Colonic mucosa (tissue), 4 donors: ENCODE results near the gene UNC13C. TPM values are rescaled to one million over a fixed set of nuclear protein-coding genes. Genes with fewer than 3 reads are reported as not detected.

ENCODE experiments used
- DNase-seq: peaks from one replicate; pipeline ENCODE4 v3.0.0-alpha.2; 2020
- H3K27ac ChIP-seq: fragments of 200-600 bp; one replicate; pipeline ENCODE4 v1.8.0; 2021
- H3K27me3 ChIP-seq: fragments of 200-600 bp; one replicate; pipeline ENCODE4 v1.8.0; 2021
- H3K36me3 ChIP-seq: fragments of 200-600 bp; one replicate; pipeline ENCODE4 v1.8.0; 2021
- H3K4me1 ChIP-seq: fragments of 200-600 bp; one replicate; pipeline ENCODE4 v1.8.0; 2021; ENCODE audit warnings: mild to moderate bottlenecking
- H3K4me3 ChIP-seq: fragments of 200-600 bp; one replicate; pipeline ENCODE4 v1.8.0; 2021
- H3K9ac ChIP-seq, 2 donors: one replicate each; pipeline ENCODE4 v1.7.0; 2013; ENCODE audit warnings: control low read depth in 2 of 2, low read depth in 2 of 2, low read length in 2 of 2
- H3K9me3 ChIP-seq: fragments of 200-600 bp; one replicate; pipeline ENCODE4 v1.8.0; 2021
- intact Hi-C: fragments of 100-400 bp; cut with DNase I; formaldehyde crosslinking; loops from one replicate; pipeline ENCODE4 v1.14.1; 2022
- total RNA-seq, 2 donors: library from RNA; stranded (reverse); fragmentation: NEBNext Ultra II Directional in 1 of 2; extraction: Animal tissue kit (Norgen Biotek cat#: 25700) in 1 of 2; gene quantifications; one replicate each; pipeline ENCODE4 v1.2.1, GENCODE V29; 2021
- TF ChIP-seq, protein P1 (sequence below): fragments of 200-600 bp; IDR thresholded peaks from one replicate; pipeline ENCODE4 v1.8.0; 2022; ENCODE audit warnings: antibody characterized with exemption, mild to moderate bottlenecking
- donor health status: healthy.
- donor health status: DM: no; HTN: no; CAD: no.
- donor health status: DM: no; HTN: no; CAD: no.

UNC13C gene
- total RNA-seq, 2 donors from 2014 or later, result 0.05 to 0.13 TPM

GRCh38 chr15:54659646-54660045, 681.4 kb downstream of the UNC13C start:
- no peaks in the 10 kb centered on the region for H3K4me1 ChIP-seq
- H3K4me3 ChIP-seq, result no peak overlapping the region
- no peaks in the 10 kb centered on the region for H3K27me3 ChIP-seq
- TF ChIP-seq, protein P1, sequence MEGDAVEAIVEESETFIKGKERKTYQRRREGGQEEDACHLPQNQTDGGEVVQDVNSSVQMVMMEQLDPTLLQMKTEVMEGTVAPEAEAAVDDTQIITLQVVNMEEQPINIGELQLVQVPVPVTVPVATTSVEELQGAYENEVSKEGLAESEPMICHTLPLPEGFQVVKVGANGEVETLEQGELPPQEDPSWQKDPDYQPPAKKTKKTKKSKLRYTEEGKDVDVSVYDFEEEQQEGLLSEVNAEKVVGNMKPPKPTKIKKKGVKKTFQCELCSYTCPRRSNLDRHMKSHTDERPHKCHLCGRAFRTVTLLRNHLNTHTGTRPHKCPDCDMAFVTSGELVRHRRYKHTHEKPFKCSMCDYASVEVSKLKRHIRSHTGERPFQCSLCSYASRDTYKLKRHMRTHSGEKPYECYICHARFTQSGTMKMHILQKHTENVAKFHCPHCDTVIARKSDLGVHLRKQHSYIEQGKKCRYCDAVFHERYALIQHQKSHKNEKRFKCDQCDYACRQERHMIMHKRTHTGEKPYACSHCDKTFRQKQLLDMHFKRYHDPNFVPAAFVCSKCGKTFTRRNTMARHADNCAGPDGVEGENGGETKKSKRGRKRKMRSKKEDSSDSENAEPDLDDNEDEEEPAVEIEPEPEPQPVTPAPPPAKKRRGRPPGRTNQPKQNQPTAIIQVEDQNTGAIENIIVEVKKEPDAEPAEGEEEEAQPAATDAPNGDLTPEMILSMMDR, result no peak
- no peak overlapping the region for H3K9ac ChIP-seq
- H3K36me3 ChIP-seq, result no peaks in the 10 kb centered on the region
- intact Hi-C loops, result no loop called here
- H3K27ac ChIP-seq, result peak overlapping the region; percentile 24
- H3K9me3 ChIP-seq, result no peaks in the 10 kb centered on the region
- DNase-seq, result peak; percentile 53

- DNase-seq, result no peak
- Histone ChIP-seq H3K9me3 (no peaks in the 10 kb centered on the region), H3K36me3 (no peaks in the 10 kb centered on the region), H3K4me3 (no peak overlapping the region), H3K9ac (no peak overlapping the region), H3K27ac (no peak overlapping the region), H3K4me1 (no peaks in the 10 kb centered on the region), H3K27me3 (no peaks in the 10 kb centered on the region)
- TF ChIP-seq, protein P1, result no peak
- intact Hi-C loops, result no loop called here
Measured at GRCh38 chr15:54660356-54660755, 682.1 kb downstream of the UNC13C start.

DNA sequence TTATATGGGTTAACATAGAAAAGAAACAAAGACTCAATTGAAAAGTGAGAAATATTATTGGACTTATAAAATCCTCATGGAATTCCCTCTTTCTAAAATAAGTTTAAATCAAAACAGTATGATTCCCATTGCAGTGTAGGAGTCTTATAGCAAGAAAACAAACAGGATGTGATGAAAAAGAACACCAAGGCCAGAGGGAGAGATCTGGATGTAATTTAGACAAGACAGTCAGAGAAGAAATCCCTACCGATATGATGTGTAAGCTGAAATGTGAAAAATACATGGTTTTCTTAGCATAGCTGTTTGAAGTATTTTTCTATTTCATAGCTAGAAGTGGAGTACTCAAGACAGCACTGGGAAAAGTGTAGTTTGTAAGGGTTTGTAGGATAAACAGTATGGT, 697.0 kb downstream of the UNC13C start:
- no peaks in the 10 kb centered on the region for H3K36me3 ChIP-seq
- H3K27me3 ChIP-seq, result no peaks in the 10 kb centered on the region
- H3K9ac ChIP-seq, result no peak overlapping the region
- DNase-seq, result no peak
- intact Hi-C loops, result no loop called here
- no peaks in the 10 kb centered on the region for H3K9me3 ChIP-seq
- TF ChIP-seq, protein P1, result no peak
- H3K4me1 ChIP-seq, result no peaks in the 10 kb centered on the region
- no peak overlapping the region for H3K27ac ChIP-seq
- H3K4me3 ChIP-seq, result no peak overlapping the region

- Histone ChIP-seq H3K36me3 (no peaks in the 10 kb centered on the region), H3K27me3 (no peaks in the 10 kb centered on the region), H3K4me3 (no peak overlapping the region), H3K9ac (no peak overlapping the region), H3K9me3 (no peaks in the 10 kb centered on the region), H3K4me1 (no peaks in the 10 kb centered on the region), H3K27ac (no peak overlapping the region)
- TF ChIP-seq, protein P1, result no peak
- no peak for DNase-seq
- intact Hi-C loops, result no loop called here
Measured at GRCh38 chr15:54681584-54681983, 703.3 kb downstream of the UNC13C start.

Other genes starting within 250 kb of the UNC13C start
- gene WDR72, start 218.8 kb upstream of the UNC13C start, total RNA-seq, result under 1 TPM; 0.08 to 0.42 TPM